K562 (cell line): Measurements from ENCODE around the gene HLCS. TPM values are rescaled to one million over a fixed set of nuclear protein-coding genes. Genes with fewer than 3 reads are reported as not detected.
A peak's percentile ranks its signal among the peaks of the same experiment; 100 is the strongest.

Source experiments
- ATAC-seq: fragments of 200-7000 bp; cut with Tn5 transposase; 3 replicates; pipeline ENCODE4 v1.9.1; 2020; ENCODE audit warnings: moderate library complexity
- BruUV-seq: library from RNA; stranded (reverse); fragments of 400-500 nt; replicated peaks from 2 replicates; lab custom pipeline; 2021; lab: Mats Ljungman, UMichigan
- CTCF ChIA-PET: fragments of 300-600 bp; formaldehyde crosslinking; extraction: SDS; loops from one replicate; lab custom pipeline; 2021; ENCODE audit warnings: low intra/inter-chr PET ratio; lab: Yijun Ruan, JAX
- POLR2A ChIA-PET: fragments of 300-600, 350-650 bp; sonication (Branson Sonifier 250); formaldehyde crosslinking; extraction: SDS; loops from one replicate; lab custom pipeline; 2021; ENCODE audit warnings: antibody characterized with exemption, inconsistent platforms; lab: Yijun Ruan, JAX
- DNase-seq, 4 experiments: peaks; one replicate each; pipeline versions ENCODE4 v3.0.0 to v3.0.0-alpha.2; 2011 to 2018; ENCODE audit warnings: low spot score in 3 of 4, mixed read lengths in 3 of 4; ENCODE audit errors: extremely low read depth in 1 of 4
- FAIRE-seq: peaks from 2 replicates; lab custom pipeline; 2011; peaks lifted over from hg19 to GRCh38; lab: Jason Lieb, UNC
- H2AFZ ChIP-seq: 2 replicates; pipeline ENCODE4 v1.6.0; 2011; ENCODE audit warnings: low read depth, low read length, control low read depth, inconsistent platforms
- H3K27ac ChIP-seq: fragments of 200-600 bp; 3 replicates; pipeline ENCODE4 v1.8.0; 2011; ENCODE audit warnings: low read depth, mild to moderate bottlenecking, control low read depth, inconsistent platforms, low read length, moderate library complexity, mixed read lengths; ENCODE audit errors: extremely low read depth
- H3K27me3 ChIP-seq, 2 experiments: fragments of 300-600 bp in 1 of 2; 2 replicates in 1 of 2; 3 replicates in 1 of 2; pipeline versions ENCODE4 v1.6.0 to v1.8.0; 2011; ENCODE audit warnings: inconsistent platforms in 2 of 2, low read length in 2 of 2, mild to moderate bottlenecking in 1 of 2, mixed read lengths in 1 of 2, moderate library complexity in 1 of 2; ENCODE audit not compliant: control insufficient read depth in 2 of 2, insufficient read depth in 2 of 2
- H3K36me3 ChIP-seq: fragments of 300-600 bp; 3 replicates; pipeline ENCODE4 v1.8.0; 2011; ENCODE audit warnings: mild to moderate bottlenecking, low read length, inconsistent platforms; ENCODE audit not compliant: control insufficient read depth, insufficient read depth
- H3K4me1 ChIP-seq, 2 experiments: fragments of 200-600 bp in 1 of 2; replicated peaks in 1 of 2; 2 replicates in 1 of 2; 3 replicates in 1 of 2; pipeline versions ENCODE4 v1.5.1 to v1.8.0; 2011; ENCODE audit warnings: inconsistent platforms in 2 of 2, low read length in 2 of 2, mild to moderate bottlenecking in 1 of 2, mixed read lengths in 1 of 2, moderate library complexity in 1 of 2; ENCODE audit not compliant: control insufficient read depth in 2 of 2, insufficient read depth in 2 of 2
- H3K4me2 ChIP-seq: 2 replicates; pipeline ENCODE4 v1.6.1; 2011; ENCODE audit warnings: low read length, control low read depth, inconsistent platforms, mixed read lengths; ENCODE audit not compliant: insufficient read depth
- H3K4me3 ChIP-seq: fragments of 200-600 bp; sonication (generic), shearing (Covaris generic); 2 replicates; pipeline ENCODE4 v1.5.1; 2016; ENCODE audit warnings: control low read depth, inconsistent platforms
- H3K79me2 ChIP-seq: fragments of 200-600 bp; 3 replicates; pipeline ENCODE4 v1.8.0; 2011; ENCODE audit warnings: low read length, inconsistent platforms; ENCODE audit not compliant: control insufficient read depth, insufficient read depth
- H3K9ac ChIP-seq, 2 experiments: 2 replicates each; pipeline versions ENCODE4 v1.6.0 to v1.6.1; 2011; ENCODE audit warnings: low read depth in 2 of 2, low read length in 2 of 2, control low read depth in 1 of 2, inconsistent platforms in 1 of 2, mild to moderate bottlenecking in 1 of 2, mixed read lengths in 1 of 2; ENCODE audit not compliant: insufficient read depth in 1 of 2
- H3K9me1 ChIP-seq: one replicate; pipeline ENCODE4 v1.6.0; 2011; ENCODE audit warnings: inconsistent platforms, mild to moderate bottlenecking, low read length, moderate library complexity; ENCODE audit not compliant: control insufficient read depth, insufficient read depth
- H3K9me3 ChIP-seq: replicated peaks from 2 replicates; pipeline ENCODE4 v1.5.1; 2011; ENCODE audit warnings: low read depth, low read length, inconsistent platforms; ENCODE audit not compliant: control insufficient read depth, insufficient read depth
- H4K20me1 ChIP-seq: replicated peaks from 2 replicates; pipeline ENCODE4 v1.6.1; 2011; ENCODE audit warnings: low read length, inconsistent platforms, mixed read lengths; ENCODE audit not compliant: control insufficient read depth, insufficient read depth
- CBX3 ChIP-seq, 2 experiments: IDR thresholded peaks; 1 replicate in 1 of 2; 2 replicates in 1 of 2; pipeline ENCODE4 v1.6.1; 2012; ENCODE audit warnings: inconsistent platforms in 2 of 2, low read length in 2 of 2, borderline replicate concordance in 1 of 2, control low read depth in 1 of 2
- FOS ChIP-seq: IDR thresholded peaks from 3 replicates; pipeline ENCODE4 v1.6.1; 2011; ENCODE audit not compliant: insufficient read length; ENCODE audit errors: extremely low read depth
- KLF10 ChIP-seq: fragments of 250-450 bp; sonication (Bioruptor Pico); IDR thresholded peaks from 2 replicates; pipeline ENCODE4 v1.6.1; 2021; ENCODE audit warnings: matching md5 sums
- LARP7 ChIP-seq: fragments of 450-650 bp; IDR thresholded peaks from 2 replicates; pipeline ENCODE4 v1.6.1; 2016
- PCBP1 ChIP-seq: fragments of 200-400 bp; formaldehyde crosslinking; IDR thresholded peaks from 2 replicates; pipeline ENCODE4 v1.6.1; 2018; ENCODE audit warnings: mild to moderate bottlenecking, low read depth, low read length; ENCODE audit not compliant: poor library complexity, severe bottlenecking
- PML ChIP-seq: IDR thresholded peaks from 2 replicates; pipeline ENCODE4 v1.6.1; 2012; ENCODE audit warnings: low read length, inconsistent platforms
- RBM34 ChIP-seq: fragments of 200-400 bp; formaldehyde crosslinking; IDR thresholded peaks from 2 replicates; pipeline ENCODE4 v1.6.1; 2018; ENCODE audit warnings: low read length, borderline replicate concordance; ENCODE audit not compliant: insufficient read depth
- SLC30A9 ChIP-seq: fragments of 250-450 bp; sonication (Bioruptor Pico); IDR thresholded peaks from 2 replicates; pipeline ENCODE4 v1.8.0; 2022; ENCODE audit warnings: mild to moderate bottlenecking, moderate library complexity
- TRIM25 ChIP-seq: fragments of 450-650 bp; IDR thresholded peaks from 2 replicates; pipeline ENCODE4 v1.7.0; 2016; ENCODE audit warnings: borderline replicate concordance
- ZNF512 ChIP-seq: IDR thresholded peaks from 2 replicates; pipeline ENCODE4 v1.6.1; 2016; ENCODE audit warnings: missing genetic modification characterization, missing compliant biosample characterization
- ZNF639 ChIP-seq, 2 experiments: fragments of 200-800 bp in 1 of 2; sonication (Bioruptor generic) in 1 of 2; sonication (generic) in 1 of 2; formaldehyde crosslinking in 1 of 2; IDR thresholded peaks in 1 of 2; conservative IDR thresholded peaks in 1 of 2; 2 replicates each; pipeline versions ENCODE4 v1.5.0 to v1.6.1; 2016 to 2020; ENCODE audit warnings: missing compliant biosample characterization in 1 of 2, missing genetic modification characterization in 1 of 2, missing genetic modification reagents in 1 of 2
- WGBS: fragments of 100-300 bp; shearing (Covaris generic); methylation state at CpG from one replicate; pipeline ENCODE4 v1.1.6; 2016; ENCODE audit warnings: low coverage, mixed read lengths; ENCODE audit not compliant: insufficient coverage; ENCODE audit errors: missing lambda C conversion rate; 5-methylcytosine and 5-hydroxymethylcytosine counted together
- in situ Hi-C: fragments of 300-500 bp; cut with MboI; formaldehyde crosslinking; loops from 4 replicates; pipeline ENCODE4 v1.15.0; 2018; ENCODE audit warnings: inconsistent platforms, mixed read lengths
- intact Hi-C: fragments of 100-400 bp; cut with micrococcal nuclease; formaldehyde crosslinking; loops from 2 replicates; pipeline ENCODE4 v1.14.2; 2022
- polyA plus RNA-seq, 8 experiments: library from polyadenylated mRNA; depleted of rRNA in 4 of 8; stranded (reverse) in 5 of 8; unstranded in 3 of 8; fragments of >200 nt; fragmentation: Nextera tagmentation in 2 of 8; fragmentation: Illumina TruSeq in 1 of 8; extraction: Ambion mirVana in 2 of 8; extraction: Trizol in 1 of 8; gene quantifications; 2 replicates each; pipeline versions ENCODE4 v1.2.1 to v1.2.3, GENCODE V29; 2011 to 2014; ENCODE audit warnings: inconsistent platforms in 1 of 8, missing spikeins in 1 of 8
- total RNA-seq, 7 experiments: library from RNA; depleted of rRNA in 6 of 7; stranded (reverse); fragments of >200 nt in 6 of 7; fragmentation: Illumina TruSeq in 2 of 7; extraction: Trizol in 2 of 7; gene quantifications; 2 replicates each; pipeline versions ENCODE4 v1.2.1 to v1.2.3, GENCODE V29; 2011 to 2021; ENCODE audit warnings: low replicate concordance in 1 of 7

The HLCS gene
- total and polyA plus RNA-seq, 9 of the 15 experiments (the other 6 are each of a cell fraction or from before 2014, with no cell fraction given) = 3.0 to 21.5 (median 17.1) TPM

GRCh38 chr21:37005548-37006485 is 39.3 kb upstream of the HLCS start:
- Histone ChIP-seq H3K4me2 (no peak overlapping the region), H3K9me1 (no peaks in the 10 kb centered on the region), H3K9me3 (0 out of 2 replicates have a peak, but pooled peaks cover 2% of the 10 kb centered on the region), H3K4me1 (peaks cover 6 to 13% of the 10 kb centered on the region in 2 experiments; a peak in 4 of 5 replicates), H3K36me3 (no peaks in the 10 kb centered on the region), H3K27me3 (no peaks in the 10 kb centered on the region), H3K27ac (no peak overlapping the region), H3K9ac (no peak overlapping the region), H4K20me1 (no peaks in the 10 kb centered on the region), H3K79me2 (no peaks in the 10 kb centered on the region), H3K4me3 (no peak overlapping the region), H2AFZ (no peak overlapping the region)
- in situ Hi-C loops (no loop called here), intact Hi-C loops (no loop called here)
- DNase-seq (no peak), ATAC-seq (no peak), FAIRE-seq (no peak)
- no TSS peak for BruUV-seq
- WGBS = 90% methylated on average over 69 of the region's 76 CpGs
- POLR2A ChIA-PET = no interaction called here
- CTCF ChIA-PET = no interaction called here
- TF ChIP-seq PML (no peak), SLC30A9 (CRISPR knock-in tag) (no peak), ZNF639 (CRISPR knock-in tag; conservative IDR thresholded peaks at IDR 0.05 in 1 of 2, IDR thresholded peaks at IDR 0.05 in 1 of 2) (0 out of 4 replicates have a peak, but pooled peaks of 1 of the 2 experiments have one; percentile 46), ZNF512 (no peak), RBM34 (no peak), CBX3 (IDR thresholded peaks at IDR 0.05; ENCODE audit: borderline replicate concordance in 1 of 2, low read length in 2 of 2) (peak in 1 of 2 experiments; percentile 13; a peak in 1 of 3 replicates), PCBP1 (peak; percentile 12), KLF10 (CRISPR knock-in tag) (no peak), FOS (no peak), LARP7 (no peak), TRIM25 (no peak)
